ENCODE measurements around the gene IMPDH1. TPM values are rescaled to one million over a fixed set of nuclear protein-coding genes. Genes with fewer than 3 reads are reported as not detected.
A peak's percentile ranks its signal among the peaks of the same experiment; 100 is the strongest.

Gene IMPDH1
- total and polyA plus RNA-seq, 9 of the 15 experiments (the other 6 are each of a cell fraction or from before 2014, with no cell fraction given) = 0.80 to 118 (median 64.3) TPM

DNA sequence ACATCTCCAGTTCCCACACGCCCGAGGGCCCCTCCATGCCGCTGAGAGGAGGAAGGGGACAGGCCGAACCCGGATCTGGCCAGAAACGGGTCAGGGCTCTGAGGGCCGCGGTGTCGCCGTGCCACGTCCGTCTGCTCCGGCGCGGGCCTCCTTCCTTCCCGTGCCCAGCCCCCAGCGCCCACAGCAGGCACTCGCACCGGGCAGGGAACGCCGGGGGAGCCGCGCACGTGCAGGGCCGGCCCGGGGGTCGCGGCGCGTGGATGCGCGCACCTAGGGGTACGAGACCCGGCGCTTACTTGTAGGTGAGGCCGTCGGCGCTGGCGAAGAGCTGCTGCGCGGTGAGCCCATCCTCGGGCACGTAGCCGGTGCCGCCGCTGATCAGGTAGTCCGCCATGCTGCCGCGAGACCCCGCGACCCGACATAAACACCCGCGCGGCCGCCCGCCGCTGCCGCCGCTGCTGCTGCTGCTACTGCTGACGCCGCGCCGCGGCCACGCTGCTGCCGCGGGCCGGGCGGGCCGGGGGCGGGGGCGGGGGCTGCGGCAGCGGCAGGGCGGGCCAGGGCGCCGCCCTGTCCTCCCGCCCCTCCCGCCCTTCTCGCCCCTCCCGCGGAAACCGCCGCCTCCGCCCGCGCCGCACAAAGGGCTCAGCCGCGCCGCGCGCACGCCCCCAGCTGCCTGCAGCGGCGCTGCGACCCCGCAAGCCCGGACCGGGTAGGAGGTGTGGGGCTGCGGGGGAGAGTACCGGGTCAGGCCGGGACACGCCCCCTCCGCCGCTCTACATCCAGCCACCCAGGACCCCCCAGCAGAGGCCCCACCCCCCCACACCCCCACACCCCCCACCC is 4.1 kb downstream of the IMPDH1 start (continued):
- TF ChIP-seq, protein P1, sequence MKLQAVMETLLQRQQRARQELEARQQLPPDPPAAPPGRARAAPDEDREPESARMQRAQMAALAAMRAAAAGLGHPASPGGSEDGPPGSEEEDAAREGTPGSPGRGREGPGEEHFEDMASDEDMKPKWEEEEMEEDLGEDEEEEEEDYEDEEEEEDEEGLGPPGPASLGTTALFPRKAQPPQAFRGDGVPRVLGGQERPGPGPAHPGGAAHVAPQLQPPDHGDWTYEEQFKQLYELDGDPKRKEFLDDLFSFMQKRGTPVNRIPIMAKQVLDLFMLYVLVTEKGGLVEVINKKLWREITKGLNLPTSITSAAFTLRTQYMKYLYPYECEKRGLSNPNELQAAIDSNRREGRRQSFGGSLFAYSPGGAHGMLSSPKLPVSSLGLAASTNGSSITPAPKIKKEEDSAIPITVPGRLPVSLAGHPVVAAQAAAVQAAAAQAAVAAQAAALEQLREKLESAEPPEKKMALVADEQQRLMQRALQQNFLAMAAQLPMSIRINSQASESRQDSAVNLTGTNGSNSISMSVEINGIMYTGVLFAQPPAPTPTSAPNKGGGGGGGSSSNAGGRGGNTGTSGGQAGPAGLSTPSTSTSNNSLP (IDR thresholded peaks at IDR 0.05; ENCODE audit: borderline replicate concordance, low read depth, low read length) = no peak
- TF ChIP-seq EP300 (IDR thresholded peaks at IDR 0.05; ENCODE audit: low read length) (no peak), PHF8 (IDR thresholded peaks at IDR 0.05; ENCODE audit: borderline replicate concordance, low read length) (peak; percentile 73; the same call in 1 of the 2 replicates), HDGF (IDR thresholded peaks at IDR 0.05) (no peak), SPI1 (IDR thresholded peaks at IDR 0.05; ENCODE audit: borderline replicate concordance, low read depth, low read length) (no peak), ZNF583 (CRISPR knock-in tag; IDR thresholded peaks at IDR 0.05) (peak; percentile 72; the same call in 1 of the 2 replicates), ZFP30 (CRISPR knock-in tag; IDR thresholded peaks at IDR 0.05; ENCODE audit: borderline replicate concordance) (no peak), CHD4 (IDR thresholded peaks at IDR 0.05; ENCODE audit: insufficient read depth, insufficient replicate concordance, low read depth, low read length, poor library complexity, severe bottlenecking) (no peak), RAD21 (CRISPR knock-in tag; conservative IDR thresholded peaks at IDR 0.05 in 1 of 2, IDR thresholded peaks at IDR 0.05 in 1 of 2) (peak in 1 of 2 experiments; percentile 11; a peak in 1 of 4 replicates), ZNF76 (CRISPR knock-in tag; IDR thresholded peaks at IDR 0.05; ENCODE audit: borderline replicate concordance) (no peak), BRF1 (IDR thresholded peaks at IDR 0.05; ENCODE audit: borderline replicate concordance, extremely low read depth, insufficient read length) (no peak), TEAD2 (tag; IDR thresholded peaks at IDR 0.05) (no peak), ZNF24 (IDR thresholded peaks at IDR 0.05) (no peak), SAP30 (IDR thresholded peaks at IDR 0.05; ENCODE audit: borderline replicate concordance, insufficient read depth, low read depth, low read length, poor library complexity, severe bottlenecking) (peak; percentile 26), ZNF507 (tag; conservative IDR thresholded peaks at IDR 0.05) (no peak), L3MBTL2 (IDR thresholded peaks at IDR 0.05) (peak; percentile 54), TAF15 (IDR thresholded peaks at IDR 0.05; ENCODE audit: low read depth, low read length) (no peak)
- TF ChIP-seq, protein P2, sequence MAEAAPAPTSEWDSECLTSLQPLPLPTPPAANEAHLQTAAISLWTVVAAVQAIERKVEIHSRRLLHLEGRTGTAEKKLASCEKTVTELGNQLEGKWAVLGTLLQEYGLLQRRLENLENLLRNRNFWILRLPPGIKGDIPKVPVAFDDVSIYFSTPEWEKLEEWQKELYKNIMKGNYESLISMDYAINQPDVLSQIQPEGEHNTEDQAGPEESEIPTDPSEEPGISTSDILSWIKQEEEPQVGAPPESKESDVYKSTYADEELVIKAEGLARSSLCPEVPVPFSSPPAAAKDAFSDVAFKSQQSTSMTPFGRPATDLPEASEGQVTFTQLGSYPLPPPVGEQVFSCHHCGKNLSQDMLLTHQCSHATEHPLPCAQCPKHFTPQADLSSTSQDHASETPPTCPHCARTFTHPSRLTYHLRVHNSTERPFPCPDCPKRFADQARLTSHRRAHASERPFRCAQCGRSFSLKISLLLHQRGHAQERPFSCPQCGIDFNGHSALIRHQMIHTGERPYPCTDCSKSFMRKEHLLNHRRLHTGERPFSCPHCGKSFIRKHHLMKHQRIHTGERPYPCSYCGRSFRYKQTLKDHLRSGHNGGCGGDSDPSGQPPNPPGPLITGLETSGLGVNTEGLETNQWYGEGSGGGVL (CRISPR knock-in tag; IDR thresholded peaks at IDR 0.05) = no peak
- TF ChIP-seq, protein P3, sequence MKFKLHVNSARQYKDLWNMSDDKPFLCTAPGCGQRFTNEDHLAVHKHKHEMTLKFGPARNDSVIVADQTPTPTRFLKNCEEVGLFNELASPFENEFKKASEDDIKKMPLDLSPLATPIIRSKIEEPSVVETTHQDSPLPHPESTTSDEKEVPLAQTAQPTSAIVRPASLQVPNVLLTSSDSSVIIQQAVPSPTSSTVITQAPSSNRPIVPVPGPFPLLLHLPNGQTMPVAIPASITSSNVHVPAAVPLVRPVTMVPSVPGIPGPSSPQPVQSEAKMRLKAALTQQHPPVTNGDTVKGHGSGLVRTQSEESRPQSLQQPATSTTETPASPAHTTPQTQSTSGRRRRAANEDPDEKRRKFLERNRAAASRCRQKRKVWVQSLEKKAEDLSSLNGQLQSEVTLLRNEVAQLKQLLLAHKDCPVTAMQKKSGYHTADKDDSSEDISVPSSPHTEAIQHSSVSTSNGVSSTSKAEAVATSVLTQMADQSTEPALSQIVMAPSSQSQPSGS (CRISPR knock-in tag; IDR thresholded peaks at IDR 0.05) = no peak
- TF ChIP-seq, protein P4, sequence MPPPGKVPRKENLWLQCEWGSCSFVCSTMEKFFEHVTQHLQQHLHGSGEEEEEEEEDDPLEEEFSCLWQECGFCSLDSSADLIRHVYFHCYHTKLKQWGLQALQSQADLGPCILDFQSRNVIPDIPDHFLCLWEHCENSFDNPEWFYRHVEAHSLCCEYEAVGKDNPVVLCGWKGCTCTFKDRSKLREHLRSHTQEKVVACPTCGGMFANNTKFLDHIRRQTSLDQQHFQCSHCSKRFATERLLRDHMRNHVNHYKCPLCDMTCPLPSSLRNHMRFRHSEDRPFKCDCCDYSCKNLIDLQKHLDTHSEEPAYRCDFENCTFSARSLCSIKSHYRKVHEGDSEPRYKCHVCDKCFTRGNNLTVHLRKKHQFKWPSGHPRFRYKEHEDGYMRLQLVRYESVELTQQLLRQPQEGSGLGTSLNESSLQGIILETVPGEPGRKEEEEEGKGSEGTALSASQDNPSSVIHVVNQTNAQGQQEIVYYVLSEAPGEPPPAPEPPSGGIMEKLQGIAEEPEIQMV (tag; conservative IDR thresholded peaks at IDR 0.05; ENCODE audit: low read depth) = no peak
